ENCODE measurements around the gene GJB5. TPM values are rescaled to one million over a fixed set of nuclear protein-coding genes. Genes with fewer than 3 reads are reported as not detected.
A peak's percentile ranks its signal among the peaks of the same experiment; 100 is the strongest.

GJB5 gene
- total RNA-seq, 1 donor from 2014 or later, result not detected

DNA sequence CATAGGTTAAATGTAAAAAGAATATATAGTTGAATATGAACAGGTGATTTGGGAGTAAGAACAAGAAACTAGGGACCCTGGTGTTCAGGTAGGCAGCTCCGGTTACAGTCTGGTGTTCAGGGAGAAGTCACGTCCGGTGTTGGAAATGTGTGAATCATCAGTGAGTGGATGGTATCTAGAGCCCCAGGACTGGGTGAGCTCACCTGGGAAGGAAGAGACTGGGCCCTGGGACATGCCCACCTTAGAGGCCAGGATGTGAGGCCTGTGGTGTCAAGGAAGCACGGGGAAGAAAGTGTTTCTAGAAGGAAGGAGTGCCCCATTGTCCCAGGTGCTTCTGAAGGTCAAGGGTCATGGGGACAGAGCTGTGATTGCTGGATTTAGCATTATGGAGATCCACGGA is 24.7 kb downstream of the GJB5 start:
- no peak overlapping the region for H3K27ac Mint-ChIP-seq (ENCODE audit: unreplicated experiment)
- H3K36me3 Mint-ChIP-seq (ENCODE audit: low read depth), result no peaks in the 10 kb centered on the region
- no peak overlapping the region for H3K4me3 Mint-ChIP-seq (ENCODE audit: unreplicated experiment)
- H3K4me1 Mint-ChIP-seq (ENCODE audit: low read depth), result peaks cover 7% of the 10 kb centered on the region
- no peaks in the 10 kb centered on the region for H3K9me3 Mint-ChIP-seq (ENCODE audit: low read depth)
- no peak for DNase-seq (ENCODE audit: low spot score)
- TF ChIP-seq, protein P1, sequence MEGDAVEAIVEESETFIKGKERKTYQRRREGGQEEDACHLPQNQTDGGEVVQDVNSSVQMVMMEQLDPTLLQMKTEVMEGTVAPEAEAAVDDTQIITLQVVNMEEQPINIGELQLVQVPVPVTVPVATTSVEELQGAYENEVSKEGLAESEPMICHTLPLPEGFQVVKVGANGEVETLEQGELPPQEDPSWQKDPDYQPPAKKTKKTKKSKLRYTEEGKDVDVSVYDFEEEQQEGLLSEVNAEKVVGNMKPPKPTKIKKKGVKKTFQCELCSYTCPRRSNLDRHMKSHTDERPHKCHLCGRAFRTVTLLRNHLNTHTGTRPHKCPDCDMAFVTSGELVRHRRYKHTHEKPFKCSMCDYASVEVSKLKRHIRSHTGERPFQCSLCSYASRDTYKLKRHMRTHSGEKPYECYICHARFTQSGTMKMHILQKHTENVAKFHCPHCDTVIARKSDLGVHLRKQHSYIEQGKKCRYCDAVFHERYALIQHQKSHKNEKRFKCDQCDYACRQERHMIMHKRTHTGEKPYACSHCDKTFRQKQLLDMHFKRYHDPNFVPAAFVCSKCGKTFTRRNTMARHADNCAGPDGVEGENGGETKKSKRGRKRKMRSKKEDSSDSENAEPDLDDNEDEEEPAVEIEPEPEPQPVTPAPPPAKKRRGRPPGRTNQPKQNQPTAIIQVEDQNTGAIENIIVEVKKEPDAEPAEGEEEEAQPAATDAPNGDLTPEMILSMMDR (IDR thresholded peaks at IDR 0.05), result no peak
- peaks cover 37% of the 10 kb centered on the region for H3K27me3 Mint-ChIP-seq (ENCODE audit: low read depth)

DNA sequence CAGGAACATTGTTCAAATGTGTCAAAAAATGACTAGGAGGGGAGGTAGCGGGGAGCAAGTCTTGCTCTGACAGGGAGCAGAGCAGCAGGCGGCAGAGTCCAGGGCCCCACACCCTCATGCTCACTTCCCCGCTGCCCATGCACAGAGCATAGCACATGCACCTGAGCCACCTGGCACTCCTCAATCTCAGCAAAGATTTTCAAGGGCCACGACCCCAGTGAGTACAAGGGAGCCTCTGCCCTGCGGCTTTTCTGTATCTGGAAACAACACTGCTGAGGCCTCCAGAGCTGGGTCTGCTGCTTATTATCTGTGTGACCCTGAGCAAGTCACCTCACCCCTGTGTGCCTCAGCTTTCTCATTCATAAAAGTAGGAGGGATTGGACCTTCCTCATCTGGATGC is 25.1 kb downstream of the GJB5 start:
- TF ChIP-seq, protein P1 (IDR thresholded peaks at IDR 0.05), result no peak
- Mint-ChIP-seq H3K27ac (ENCODE audit: unreplicated experiment) (no peak overlapping the region), H3K27me3 (ENCODE audit: low read depth) (peaks cover 39% of the 10 kb centered on the region), H3K9me3 (ENCODE audit: low read depth) (no peaks in the 10 kb centered on the region), H3K4me3 (ENCODE audit: unreplicated experiment) (no peak overlapping the region), H3K36me3 (ENCODE audit: low read depth) (no peaks in the 10 kb centered on the region), H3K4me1 (ENCODE audit: low read depth) (peaks cover 7% of the 10 kb centered on the region)
- no peak for DNase-seq (ENCODE audit: low spot score)

- H3K27ac Mint-ChIP-seq (ENCODE audit: unreplicated experiment), result no peak overlapping the region
- H3K9me3 Mint-ChIP-seq (ENCODE audit: low read depth), result no peaks in the 10 kb centered on the region
- peaks cover 41% of the 10 kb centered on the region for H3K27me3 Mint-ChIP-seq (ENCODE audit: low read depth)
- no peaks in the 10 kb centered on the region for H3K36me3 Mint-ChIP-seq (ENCODE audit: low read depth)
- H3K4me3 Mint-ChIP-seq (ENCODE audit: unreplicated experiment), result no peak overlapping the region
- TF ChIP-seq, protein P1 (IDR thresholded peaks at IDR 0.05), result no peak
- no peak for DNase-seq (ENCODE audit: low spot score)
- peaks cover 7% of the 10 kb centered on the region for H3K4me1 Mint-ChIP-seq (ENCODE audit: low read depth)
Observed at GRCh38 chr1:34780528-34780927, 25.7 kb downstream of the GJB5 start.

DNA sequence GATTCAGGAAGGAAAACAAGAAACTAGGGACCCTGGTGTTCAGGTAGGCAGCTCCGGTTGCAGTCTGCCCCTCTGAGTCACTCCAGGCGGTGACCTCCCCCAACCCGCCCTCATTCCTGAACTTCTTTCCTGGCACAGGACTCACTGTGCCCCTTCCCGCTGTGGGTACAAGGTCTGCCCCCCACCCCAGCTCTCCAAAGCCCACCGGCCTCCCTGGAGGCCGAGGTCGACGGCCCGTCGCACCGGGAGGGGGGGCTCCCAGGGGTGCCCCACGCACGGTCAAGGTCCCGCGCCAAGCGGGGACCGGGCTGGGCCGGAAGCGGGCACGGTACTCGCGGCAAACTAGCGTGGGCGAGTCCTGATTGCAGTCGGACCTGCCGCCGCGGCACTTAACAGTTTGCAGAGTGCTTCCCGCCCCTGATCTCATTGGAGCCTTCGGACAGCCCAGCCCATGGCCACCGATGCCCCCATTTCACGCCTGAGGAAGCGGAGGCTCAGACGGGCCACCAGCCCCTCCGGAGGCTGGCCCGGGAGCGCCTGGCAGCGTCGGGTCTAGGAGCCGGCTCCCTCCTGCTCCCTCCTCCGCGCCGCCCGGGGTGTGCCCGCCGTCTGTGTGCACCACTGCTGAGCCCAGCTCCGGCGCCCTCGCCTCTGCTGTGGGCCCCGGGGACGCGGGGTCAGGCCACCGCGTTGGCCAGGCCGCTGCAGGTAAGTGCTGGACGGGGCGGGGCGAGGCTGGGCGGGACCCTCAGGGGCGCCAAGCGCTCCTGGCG is 26.4 kb downstream of the GJB5 start, which contains the start of gene GJB3:
Gene GJB3, plus strand, starts transcription at position 144 of the 773 bp plus-strand sequence. CDS start 3,549 bp downstream, outside the sequence.
- Mint-ChIP-seq H3K4me1 (ENCODE audit: low read depth) (peaks cover 8% of the 10 kb centered on the region), H3K36me3 (ENCODE audit: low read depth) (no peaks in the 10 kb centered on the region)

GRCh38 chr1:34781844-34782391 is 27.1 kb downstream of the GJB5 start:
- TF ChIP-seq, protein P1 (IDR thresholded peaks at IDR 0.05), result no peak
- DNase-seq (ENCODE audit: low spot score), result no peak
- H3K36me3 Mint-ChIP-seq (ENCODE audit: low read depth), result no peaks in the 10 kb centered on the region
- H3K4me1 Mint-ChIP-seq (ENCODE audit: low read depth), result peaks cover 14% of the 10 kb centered on the region
- no peak overlapping the region for H3K27ac Mint-ChIP-seq (ENCODE audit: unreplicated experiment)
- peaks cover 41% of the 10 kb centered on the region for H3K27me3 Mint-ChIP-seq (ENCODE audit: low read depth)
- H3K9me3 Mint-ChIP-seq (ENCODE audit: low read depth), result no peaks in the 10 kb centered on the region
- H3K4me3 Mint-ChIP-seq (ENCODE audit: unreplicated experiment), result peak overlapping the region; percentile 22

More for the DNA sequence above, 26.4 kb downstream of the GJB5 start, which contains the start of gene GJB3:
- H3K27me3 Mint-ChIP-seq (ENCODE audit: low read depth), result peaks cover 41% of the 10 kb centered on the region
- no peak for DNase-seq (ENCODE audit: low spot score)
- H3K27ac Mint-ChIP-seq (ENCODE audit: unreplicated experiment), result no peak within 1 kb of the TSS
- H3K4me3 Mint-ChIP-seq (ENCODE audit: unreplicated experiment), result peak within 1 kb of the TSS; percentile 56
- no peaks in the 10 kb centered on the region for H3K9me3 Mint-ChIP-seq (ENCODE audit: low read depth)
- TF ChIP-seq, protein P1 (IDR thresholded peaks at IDR 0.05), result no peak
